SU-DHL-6 (cell line): ENCODE data around the gene GCM1.

Experiments used
- H2AFZ ChIP-seq: fragments of 200-600 bp; sonication (generic); 2 replicates; pipeline ENCODE4 v1.6.1; 2014; ENCODE audit warnings: low read depth, mild to moderate bottlenecking, moderate library complexity, mixed read lengths, antibody characterized with exemption, low read length; ENCODE audit not compliant: severe bottlenecking
- H3F3A ChIP-seq: fragments of 200-600 bp; shearing (Covaris generic); 2 replicates; pipeline ENCODE4 v1.6.0; 2016; ENCODE audit warnings: antibody characterized with exemption, mild to moderate bottlenecking; ENCODE audit not compliant: insufficient read depth
- H3K27ac ChIP-seq: fragments of 200-600 bp; sonication (generic); 2 replicates; pipeline ENCODE4 v1.5.1; 2016; ENCODE audit warnings: low read depth, mild to moderate bottlenecking, low read length, moderate library complexity, mixed read lengths
- H3K27me3 ChIP-seq: fragments of 200-600 bp; sonication (generic), shearing (Covaris generic); 2 replicates; pipeline ENCODE4 v1.6.0; 2014; ENCODE audit warnings: mild to moderate bottlenecking, low read length
- H3K36me3 ChIP-seq: fragments of 200-600 bp; sonication (generic); 2 replicates; pipeline ENCODE4 v1.6.1; 2014; ENCODE audit warnings: mild to moderate bottlenecking, low read length, mixed read lengths
- H3K4me2 ChIP-seq: fragments of 300-600, 200-600 bp; shearing (Covaris generic), sonication (generic); 2 replicates; pipeline ENCODE4 v1.6.0; 2014; ENCODE audit warnings: low read length, low read depth, mild to moderate bottlenecking; ENCODE audit not compliant: poor library complexity, severe bottlenecking
- H3K4me3 ChIP-seq: fragments of 200-600 bp; sonication (generic); 2 replicates; pipeline ENCODE4 v1.5.1; 2014; ENCODE audit warnings: antibody characterized with exemption, low read length, mild to moderate bottlenecking, mixed read lengths; ENCODE audit not compliant: insufficient read depth, poor library complexity, severe bottlenecking
- H3K79me2 ChIP-seq: fragments of 200-600 bp; sonication (generic); 2 replicates; pipeline ENCODE4 v1.6.1; 2014; ENCODE audit warnings: mild to moderate bottlenecking, low read length, moderate library complexity; ENCODE audit not compliant: insufficient read depth
- H3K9ac ChIP-seq: fragments of 200-600 bp; sonication (generic); 2 replicates; pipeline ENCODE4 v1.7.0; 2014; ENCODE audit warnings: mild to moderate bottlenecking, low read length
- H3K9me2 ChIP-seq: fragments of 200-600 bp; sonication (generic); replicated peaks from 2 replicates; pipeline ENCODE4 v1.6.1; 2014; ENCODE audit warnings: low read length; ENCODE audit not compliant: insufficient read depth
- H3K9me3 ChIP-seq: fragments of 200-600 bp; sonication (generic); 2 replicates; pipeline ENCODE4 v1.6.1; 2014; ENCODE audit warnings: low read length, mixed read lengths; ENCODE audit not compliant: insufficient read depth
- H4K20me1 ChIP-seq: fragments of 200-600 bp; sonication (generic); 2 replicates; pipeline ENCODE4 v1.6.1; 2014; ENCODE audit warnings: low read depth, mild to moderate bottlenecking, antibody characterized with exemption, low read length, moderate library complexity, mixed read lengths
- CTCF ChIP-seq: fragments of 200-600 bp; sonication (generic); IDR thresholded peaks from one replicate; pipeline ENCODE4 v1.5.1; 2017; ENCODE audit warnings: antibody characterized with exemption, mild to moderate bottlenecking, low read length, moderate library complexity; ENCODE audit not compliant: insufficient read depth, poor library complexity, severe bottlenecking
- EZH2phosphoT487 ChIP-seq: fragments of 200-600 bp; sonication (generic), shearing (Covaris generic); conservative IDR thresholded peaks from 2 replicates; pipeline ENCODE4 v1.6.1; 2018; ENCODE audit warnings: mild to moderate bottlenecking, antibody characterized with exemption, low read length, moderate library complexity, mixed read lengths

GCM1 gene

GRCh38 chr6:53095716-53096115 lies 52.9 kb downstream of the GCM1 start:
- H3K9me2 ChIP-seq = no peaks in the 10 kb centered on the region
- no peak overlapping the region for H3K4me3 ChIP-seq
- H3K9ac ChIP-seq = no peak overlapping the region
- no peaks in the 10 kb centered on the region for H3K9me3 ChIP-seq
- no peaks in the 10 kb centered on the region for H3K79me2 ChIP-seq
- no peaks in the 10 kb centered on the region for H3F3A ChIP-seq
- no peak overlapping the region for H2AFZ ChIP-seq
- TF ChIP-seq CTCF (no peak), EZH2phosphoT487 (no peak)
- H4K20me1 ChIP-seq = no peaks in the 10 kb centered on the region
- no peak overlapping the region for H3K4me2 ChIP-seq
- H3K36me3 ChIP-seq = peaks cover 64% of the 10 kb centered on the region
- H3K27ac ChIP-seq = no peak overlapping the region
- H3K27me3 ChIP-seq = no peaks in the 10 kb centered on the region

- Histone ChIP-seq H3K36me3 (peaks cover 64% of the 10 kb centered on the region), H3K27me3 (no peaks in the 10 kb centered on the region), H3K4me3 (no peak overlapping the region), H3K9me2 (no peaks in the 10 kb centered on the region), H3K79me2 (no peaks in the 10 kb centered on the region), H3F3A (no peaks in the 10 kb centered on the region), H4K20me1 (no peaks in the 10 kb centered on the region), H3K9me3 (no peaks in the 10 kb centered on the region), H2AFZ (no peak overlapping the region), H3K9ac (no peak overlapping the region), H3K27ac (no peak overlapping the region), H3K4me2 (no peak overlapping the region)
- TF ChIP-seq CTCF = no peak
- TF ChIP-seq EZH2phosphoT487 = no peak
These were observed 53.4 kb downstream of the GCM1 start for GRCh38 chr6:53095270-53095669.

GRCh38 chr6:53090576-53090975 lies 58.1 kb downstream of the GCM1 start:
- H3F3A ChIP-seq = peaks cover 10% of the 10 kb centered on the region; the same call in 1 of the 2 replicates
- no peaks in the 10 kb centered on the region for H3K9me2 ChIP-seq
- no peaks in the 10 kb centered on the region for H4K20me1 ChIP-seq
- H3K4me3 ChIP-seq = no peak overlapping the region
- no peak overlapping the region for H2AFZ ChIP-seq
- no peaks in the 10 kb centered on the region for H3K79me2 ChIP-seq
- peaks cover 50% of the 10 kb centered on the region for H3K36me3 ChIP-seq
- H3K9me3 ChIP-seq = no peaks in the 10 kb centered on the region
- no peaks in the 10 kb centered on the region for H3K27me3 ChIP-seq
- TF ChIP-seq CTCF (no peak), EZH2phosphoT487 (no peak)
- no peak overlapping the region for H3K27ac ChIP-seq
- H3K4me2 ChIP-seq = no peak overlapping the region
- H3K9ac ChIP-seq = no peak overlapping the region
